Psoas muscle (tissue), 8 donors: Measurements from ENCODE around the gene PDE6D. TPM values are rescaled to one million over a fixed set of nuclear protein-coding genes. Genes with fewer than 3 reads are reported as not detected.

Experiments used
- ATAC-seq, 4 donors: fragments of 200-7000 bp; cut with Tn5 transposase; one replicate each; pipeline ENCODE4 v1.9.1; 2020; ENCODE audit warnings: moderate library complexity in 3 of 4, mild to moderate bottlenecking in 2 of 4
- DNase-seq, 2 donors: peaks; one replicate each; pipeline ENCODE4 v3.0.0-alpha.2; 2020
- H3K27ac ChIP-seq: fragments of 200-600 bp; one replicate; pipeline ENCODE4 v1.8.0; 2022
- H3K27me3 ChIP-seq, 3 donors: fragments of 200-600 bp in 1 of 3; one replicate each; pipeline versions ENCODE4 v1.6.1 to v1.8.0; 2013 to 2022; ENCODE audit warnings: low read length in 2 of 3, mild to moderate bottlenecking in 2 of 3, moderate library complexity in 1 of 3; ENCODE audit not compliant: insufficient read depth in 3 of 3
- H3K36me3 ChIP-seq, 2 donors: fragments of 200-600 bp in 1 of 2; one replicate each; pipeline versions ENCODE4 v1.6.1 to v1.8.0; 2013 to 2022; ENCODE audit warnings: low read depth in 1 of 2, mild to moderate bottlenecking in 1 of 2, moderate library complexity in 1 of 2; ENCODE audit not compliant: insufficient read depth in 1 of 2
- H3K4me1 ChIP-seq: fragments of 200-600 bp; one replicate; pipeline ENCODE4 v1.8.0; 2022
- H3K4me3 ChIP-seq: fragments of 200-600 bp; one replicate; pipeline ENCODE4 v1.8.0; 2022; ENCODE audit warnings: mild to moderate bottlenecking
- H3K9me3 ChIP-seq: fragments of 200-600 bp; one replicate; pipeline ENCODE4 v1.8.0; 2022
- WGBS, 3 donors: extraction: QIAGEN DNeasy Blood & Tissue Kit; methylation state at CpG; one replicate each; pipeline versions ENCODE4 v1.1.6 to v1.1.7; 2013; 5-methylcytosine and 5-hydroxymethylcytosine counted together
- intact Hi-C, 2 donors: fragments of 100-400 bp; cut with DNase I; formaldehyde crosslinking; loops; one replicate each; pipeline versions ENCODE4 v1.11.0 to v1.14.2; 2022
- polyA plus RNA-seq, 3 donors: library from polyadenylated mRNA; stranded (reverse); fragments of 200-250 nt; gene quantifications; one replicate each; pipeline ENCODE4 v1.2.3, GENCODE V29; 2013
- total RNA-seq, 4 donors: library from RNA; stranded (reverse); fragmentation: NEBNext Ultra II Directional in 2 of 4; extraction: Animal tissue kit (Norgen Biotek cat#: 25700) in 2 of 4; gene quantifications; one replicate each; pipeline versions ENCODE4 v1.2.1 to v1.2.4, GENCODE V29; 2021 to 2023
- TF ChIP-seq, protein P1 (sequence below): fragments of 200-600 bp; IDR thresholded peaks from one replicate; pipeline ENCODE4 v1.8.0; 2022; ENCODE audit warnings: antibody characterized with exemption
- donor health status: healthy with polysubstance abuse.
- donor health status: DM: no; HTN: no; CAD: no; lungs with moderate emphysema.
- donor health status: Bipolar disorder and iron deficiency.
- donor health status: healthy.
- donor health status: DM: yes; HTN: yes; CAD: no.
- donor health status: DM: no; HTN: no; CAD: no.
- donor health status: DM: no; HTN: no; CAD: no.
- donor health status: DM: yes; HTN: yes; CAD: no.

PDE6D gene
- total and polyA plus RNA-seq, 7 donors: 8.7 to 22.5 (median 13.8) TPM

DNA sequence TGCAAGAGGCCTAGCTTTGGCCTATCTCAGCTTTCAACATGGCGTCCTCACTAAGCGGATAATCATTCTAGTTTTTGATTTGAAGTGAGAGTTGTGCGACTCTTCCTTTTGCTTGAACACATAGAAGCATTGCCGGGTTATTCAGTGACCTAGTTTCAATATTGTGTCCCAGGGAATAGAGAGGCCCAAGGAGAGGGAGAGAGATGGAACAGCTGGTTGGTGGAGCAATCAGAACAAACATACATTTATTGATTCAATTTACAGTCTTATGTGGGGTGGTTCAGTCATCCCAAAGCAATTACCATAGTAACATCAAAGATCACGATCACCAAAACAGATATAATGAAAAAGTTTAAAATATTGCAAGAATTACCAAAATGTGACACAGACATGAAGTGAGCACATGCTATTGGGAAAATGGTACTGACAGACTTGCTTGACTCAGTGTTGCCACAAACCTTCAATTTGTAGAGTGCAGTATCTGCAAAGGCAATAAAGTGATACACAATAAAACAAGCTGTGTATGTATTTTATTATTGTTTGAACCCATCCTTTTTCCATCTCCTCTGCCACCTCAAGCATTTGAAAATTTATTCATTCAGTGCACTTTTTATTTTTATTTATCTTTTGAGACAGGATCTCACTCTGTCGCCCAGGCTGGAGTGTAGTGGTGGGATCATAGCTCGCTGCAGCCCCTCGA lies 35.4 kb upstream of the PDE6D start:
- H3K4me3 ChIP-seq: no peak overlapping the region
- TF ChIP-seq, protein P1, sequence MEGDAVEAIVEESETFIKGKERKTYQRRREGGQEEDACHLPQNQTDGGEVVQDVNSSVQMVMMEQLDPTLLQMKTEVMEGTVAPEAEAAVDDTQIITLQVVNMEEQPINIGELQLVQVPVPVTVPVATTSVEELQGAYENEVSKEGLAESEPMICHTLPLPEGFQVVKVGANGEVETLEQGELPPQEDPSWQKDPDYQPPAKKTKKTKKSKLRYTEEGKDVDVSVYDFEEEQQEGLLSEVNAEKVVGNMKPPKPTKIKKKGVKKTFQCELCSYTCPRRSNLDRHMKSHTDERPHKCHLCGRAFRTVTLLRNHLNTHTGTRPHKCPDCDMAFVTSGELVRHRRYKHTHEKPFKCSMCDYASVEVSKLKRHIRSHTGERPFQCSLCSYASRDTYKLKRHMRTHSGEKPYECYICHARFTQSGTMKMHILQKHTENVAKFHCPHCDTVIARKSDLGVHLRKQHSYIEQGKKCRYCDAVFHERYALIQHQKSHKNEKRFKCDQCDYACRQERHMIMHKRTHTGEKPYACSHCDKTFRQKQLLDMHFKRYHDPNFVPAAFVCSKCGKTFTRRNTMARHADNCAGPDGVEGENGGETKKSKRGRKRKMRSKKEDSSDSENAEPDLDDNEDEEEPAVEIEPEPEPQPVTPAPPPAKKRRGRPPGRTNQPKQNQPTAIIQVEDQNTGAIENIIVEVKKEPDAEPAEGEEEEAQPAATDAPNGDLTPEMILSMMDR: no peak
- ATAC-seq: no peak

DNA sequence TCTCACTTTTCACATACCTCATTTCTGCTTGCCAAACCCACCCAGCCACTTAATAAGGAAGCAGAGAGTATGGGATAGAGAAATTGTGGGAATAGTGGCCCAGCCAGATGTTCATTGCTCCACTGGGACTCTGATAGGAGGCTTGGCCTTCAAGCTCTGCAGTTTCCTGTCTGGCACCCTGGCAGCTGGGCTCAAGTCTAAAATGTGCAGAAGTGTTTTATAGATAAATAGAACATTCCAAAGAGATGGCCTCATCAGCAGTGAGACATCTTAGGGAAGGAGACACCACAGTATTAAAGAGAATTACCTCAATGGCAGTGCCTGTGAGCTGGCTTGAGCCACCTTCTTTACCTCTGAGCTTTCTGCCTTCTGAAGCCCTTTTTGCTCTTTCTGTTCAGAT lies 29.8 kb upstream of the PDE6D start:
- Histone ChIP-seq H3K4me1 (no peaks in the 10 kb centered on the region), H3K9me3 (no peaks in the 10 kb centered on the region), H3K27ac (no peak overlapping the region), H3K27me3 (no peaks in the 10 kb centered on the region), H3K36me3 (peaks cover 5 to 70% of the 10 kb centered on the region in 2 donors), H3K4me3 (no peak overlapping the region)
- intact Hi-C loops: no loop called here
- ATAC-seq (no peak), DNase-seq (no peak)
- TF ChIP-seq, protein P1: no peak

More for the DNA sequence above, 35.4 kb upstream of the PDE6D start:
- intact Hi-C loops: no loop called here
- 89 to 97% (median 97%) methylated on average over 8 of the region's 8 CpGs for WGBS, 3 donors
- Histone ChIP-seq H3K27ac (no peak overlapping the region), H3K27me3 (no peaks in the 10 kb centered on the region), H3K9me3 (no peaks in the 10 kb centered on the region), H3K36me3 (peaks cover 0 to 19% of the 10 kb centered on the region in 2 donors), H3K4me1 (no peaks in the 10 kb centered on the region)
- DNase-seq: no peak

DNA sequence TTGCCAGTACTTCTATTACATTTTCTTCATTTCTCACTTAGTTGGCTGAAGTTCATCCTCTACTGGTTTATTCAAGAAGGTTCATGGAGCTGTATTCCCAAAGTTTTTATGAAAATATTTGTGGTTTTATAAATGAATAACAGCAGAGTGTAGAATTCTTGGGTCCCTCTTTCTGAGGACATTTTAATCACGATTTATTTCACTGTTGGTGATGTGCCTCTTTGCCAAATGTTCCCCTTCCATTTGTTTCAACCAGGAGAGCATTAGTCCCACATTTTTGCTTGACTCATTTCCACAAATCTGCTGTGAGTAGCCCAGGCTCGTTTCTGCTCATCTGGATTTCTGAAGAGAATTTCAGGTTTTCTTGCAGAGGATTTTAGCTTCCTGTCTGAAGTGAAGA lies 25.9 kb upstream of the PDE6D start:
- no peak overlapping the region for H3K4me3 ChIP-seq
- 74 to 85% (median 76%) methylated on average over 2 of the region's 2 CpGs for WGBS, 3 donors
- ATAC-seq (no peak), DNase-seq (no peak)
- H3K36me3 ChIP-seq: peaks cover 11 to 79% of the 10 kb centered on the region in 2 donors
- no peak overlapping the region for H3K27ac ChIP-seq
- H3K4me1 ChIP-seq: no peaks in the 10 kb centered on the region
- TF ChIP-seq, protein P1: no peak
- intact Hi-C loops: no loop called here
- H3K27me3 ChIP-seq: no peaks in the 10 kb centered on the region
- no peaks in the 10 kb centered on the region for H3K9me3 ChIP-seq

DNA sequence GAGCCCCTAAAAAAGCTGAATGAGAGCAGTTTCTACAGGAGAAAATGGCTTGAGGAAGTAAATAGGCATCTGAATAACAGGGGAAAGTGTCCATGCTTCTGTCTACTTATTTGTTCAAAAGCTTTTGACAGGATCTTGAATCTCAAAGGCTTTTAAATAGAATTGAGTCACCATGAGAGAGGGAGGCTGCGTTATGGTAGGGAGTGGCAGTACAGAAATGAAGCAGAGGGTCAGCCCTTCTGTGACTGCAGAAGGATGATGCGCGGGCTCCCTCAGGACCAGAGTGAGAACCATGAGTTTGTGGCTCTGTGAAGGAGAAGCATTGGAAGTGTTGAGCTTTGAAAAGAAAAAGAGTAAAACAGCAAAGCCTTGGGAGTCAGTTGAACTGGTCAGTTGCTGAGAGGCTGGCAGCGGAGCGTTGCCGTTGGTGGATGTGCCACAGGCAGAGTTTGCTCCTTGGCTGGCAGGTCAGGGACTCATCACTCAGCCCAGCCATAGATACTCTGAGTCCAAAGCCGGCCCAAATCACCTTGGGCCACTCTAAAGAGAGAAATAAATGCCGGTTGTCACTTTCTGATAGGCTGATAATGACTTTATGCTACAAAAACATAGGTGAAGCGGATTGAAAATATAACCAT lies 22.5 kb upstream of the PDE6D start:
- Histone ChIP-seq H3K4me1 (no peaks in the 10 kb centered on the region), H3K27ac (no peak overlapping the region), H3K27me3 (no peaks in the 10 kb centered on the region), H3K36me3 (peaks cover 16 to 84% of the 10 kb centered on the region in 2 donors), H3K9me3 (no peaks in the 10 kb centered on the region), H3K4me3 (no peak overlapping the region)
- ATAC-seq (no peak), DNase-seq (no peak)
- TF ChIP-seq, protein P1: no peak
- intact Hi-C loops: no loop called here
- WGBS, 3 donors: 92 to 94% (median 93%) methylated on average over 9 of the region's 9 CpGs
